Measurements from ENCODE around the gene PNLDC1. TPM values are rescaled to one million over a fixed set of nuclear protein-coding genes. Genes with fewer than 3 reads are reported as not detected.

Gene PNLDC1, protein sequence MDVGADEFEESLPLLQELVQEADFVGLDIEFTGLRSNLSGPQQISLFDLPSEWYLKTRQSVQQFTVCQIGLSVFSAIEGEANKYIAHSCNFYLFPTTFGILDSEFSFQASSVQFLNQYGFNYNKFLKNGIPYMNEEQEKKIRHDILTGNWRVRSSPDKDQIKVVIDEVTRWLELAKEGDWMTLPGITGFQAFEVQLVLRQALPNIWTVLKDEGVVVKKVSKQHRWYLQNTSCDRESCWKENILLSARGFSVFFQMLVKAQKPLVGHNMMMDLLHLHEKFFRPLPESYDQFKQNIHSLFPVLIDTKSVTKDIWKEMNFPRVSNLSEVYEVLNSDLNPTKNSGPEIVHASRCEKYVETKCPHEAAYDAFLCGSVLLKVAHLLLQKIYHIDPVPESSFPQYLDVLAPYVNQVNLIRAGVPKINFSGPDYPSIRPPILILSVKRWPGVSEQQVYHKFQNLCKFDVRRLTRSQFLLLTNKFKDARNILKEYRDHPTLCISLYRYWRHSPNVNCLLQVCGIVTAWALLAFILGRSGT
- total RNA-seq (not detected in 2 replicates), polyA plus RNA-seq (0.11 TPM in 1 of 2 replicates, not detected in the other)

GRCh38 chr6:159800141-159800865 is at the start of gene PNLDC1:
PNLDC1 (plus strand) TSS chr6:159800276; CDS start chr6:159800308, 32 bp downstream.
- no peaks in the 10 kb centered on the region for H3K9me3 ChIP-seq (ENCODE audit: low read depth)
- TF ChIP-seq EZH2phosphoT487 (IDR thresholded peaks at IDR 0.05; ENCODE audit: low read depth, severe bottlenecking, unreplicated experiment) = no peak
- no peak for TF ChIP-seq EZH2 (IDR thresholded peaks at IDR 0.05; ENCODE audit: borderline replicate concordance)
- TF ChIP-seq CTCF (IDR thresholded peaks at IDR 0.05; ENCODE audit: poor library complexity) = no peak
- H3K4me2 ChIP-seq = no peak within 1 kb of the TSS
- H3K79me2 ChIP-seq = peaks cover 12% of the 10 kb centered on the region
- no peaks in the 10 kb centered on the region for H3K36me3 ChIP-seq (replicated peaks; ENCODE audit: insufficient read depth, low read depth)
- no peak for DNase-seq (ENCODE audit: low spot score)
- no peaks in the 10 kb centered on the region for H3K9me2 ChIP-seq (replicated peaks; ENCODE audit: insufficient read depth)
- H3K27ac ChIP-seq = no peak within 1 kb of the TSS
- H3K27me3 ChIP-seq = no peaks in the 10 kb centered on the region
- no peak within 1 kb of the TSS for H3K4me3 ChIP-seq
- H4K20me1 ChIP-seq (ENCODE audit: insufficient read depth, poor library complexity, severe bottlenecking) = no peaks in the 10 kb centered on the region
- 95% methylated on average over 19 of the region's 50 CpGs for WGBS (ENCODE audit: low lambda C conversion rate, missing lambda C conversion rate)
- peaks cover 7% of the 10 kb centered on the region for H3K4me1 ChIP-seq (ENCODE audit: insufficient read depth)
- H2AFZ ChIP-seq = no peak within 1 kb of the TSS

DNA sequence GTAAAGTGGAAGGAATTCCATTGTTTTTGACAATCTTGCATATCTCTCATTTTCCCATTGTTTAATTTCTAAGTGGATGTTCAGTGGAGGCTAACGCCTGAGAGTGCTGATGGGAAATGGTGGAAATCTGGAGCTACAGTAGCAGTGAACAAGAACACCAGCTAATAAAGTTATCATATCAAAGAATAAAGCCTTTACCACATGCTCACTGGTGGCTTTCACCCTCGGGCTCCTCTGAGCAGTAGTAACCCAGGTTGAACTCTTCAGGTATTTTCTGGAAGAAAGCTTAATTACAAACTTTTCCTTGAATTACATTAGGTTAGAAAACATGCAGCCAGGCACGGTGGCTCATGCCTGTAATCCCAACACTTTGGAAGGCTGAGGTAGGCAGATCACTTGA is 48.6 kb upstream of the PNLDC1 start:
- Histone ChIP-seq H3K4me3 (no peak overlapping the region), H3K9me3 (ENCODE audit: low read depth) (no peaks in the 10 kb centered on the region), H3K27ac (no peak overlapping the region), H3K4me2 (no peak overlapping the region), H3K27me3 (no peaks in the 10 kb centered on the region), H4K20me1 (ENCODE audit: insufficient read depth, poor library complexity, severe bottlenecking) (peaks cover 8% of the 10 kb centered on the region), H3K4me1 (ENCODE audit: insufficient read depth) (no peaks in the 10 kb centered on the region), H3K9me2 (replicated peaks; ENCODE audit: insufficient read depth) (no peaks in the 10 kb centered on the region), H2AFZ (no peak overlapping the region), H3K36me3 (replicated peaks; ENCODE audit: insufficient read depth, low read depth) (peaks cover 5% of the 10 kb centered on the region), H3K79me2 (peaks cover 56% of the 10 kb centered on the region)
- 97% methylated on average over 3 of the region's 3 CpGs for WGBS (ENCODE audit: low lambda C conversion rate, missing lambda C conversion rate)
- DNase-seq (ENCODE audit: low spot score) = no peak
- no peak for TF ChIP-seq EZH2 (IDR thresholded peaks at IDR 0.05; ENCODE audit: borderline replicate concordance)
- TF ChIP-seq CTCF (IDR thresholded peaks at IDR 0.05; ENCODE audit: poor library complexity) = no peak
- TF ChIP-seq EZH2phosphoT487 (IDR thresholded peaks at IDR 0.05; ENCODE audit: low read depth, severe bottlenecking, unreplicated experiment) = no peak

GRCh38 chr6:159753081-159753872 is 46.8 kb upstream of the PNLDC1 start:
- H3K9me2 ChIP-seq (replicated peaks; ENCODE audit: insufficient read depth) = no peaks in the 10 kb centered on the region
- WGBS (ENCODE audit: low lambda C conversion rate, missing lambda C conversion rate) = 89% methylated on average over 6 of the region's 6 CpGs
- H3K4me2 ChIP-seq = no peak overlapping the region
- H3K27me3 ChIP-seq = no peaks in the 10 kb centered on the region
- DNase-seq (ENCODE audit: low spot score) = no peak
- no peaks in the 10 kb centered on the region for H3K9me3 ChIP-seq (ENCODE audit: low read depth)
- no peak overlapping the region for H2AFZ ChIP-seq
- peaks cover 51% of the 10 kb centered on the region for H3K79me2 ChIP-seq
- peaks cover 5% of the 10 kb centered on the region for H3K36me3 ChIP-seq (replicated peaks; ENCODE audit: insufficient read depth, low read depth)
- H4K20me1 ChIP-seq (ENCODE audit: insufficient read depth, poor library complexity, severe bottlenecking) = no peaks in the 10 kb centered on the region
- no peak overlapping the region for H3K27ac ChIP-seq
- no peaks in the 10 kb centered on the region for H3K4me1 ChIP-seq (ENCODE audit: insufficient read depth)
- H3K4me3 ChIP-seq = no peak overlapping the region
- TF ChIP-seq CTCF (IDR thresholded peaks at IDR 0.05; ENCODE audit: poor library complexity) (no peak), EZH2 (IDR thresholded peaks at IDR 0.05; ENCODE audit: borderline replicate concordance) (no peak), EZH2phosphoT487 (IDR thresholded peaks at IDR 0.05; ENCODE audit: low read depth, severe bottlenecking, unreplicated experiment) (no peak)

All from hepatocyte (in vitro differentiated cells).